ENCODE data around the gene SULT2B1. TPM values are rescaled to one million over a fixed set of nuclear protein-coding genes. Genes with fewer than 3 reads are reported as not detected.

The SULT2B1 gene
- polyA plus RNA-seq, 1 experiment = 0.25 TPM

DNA sequence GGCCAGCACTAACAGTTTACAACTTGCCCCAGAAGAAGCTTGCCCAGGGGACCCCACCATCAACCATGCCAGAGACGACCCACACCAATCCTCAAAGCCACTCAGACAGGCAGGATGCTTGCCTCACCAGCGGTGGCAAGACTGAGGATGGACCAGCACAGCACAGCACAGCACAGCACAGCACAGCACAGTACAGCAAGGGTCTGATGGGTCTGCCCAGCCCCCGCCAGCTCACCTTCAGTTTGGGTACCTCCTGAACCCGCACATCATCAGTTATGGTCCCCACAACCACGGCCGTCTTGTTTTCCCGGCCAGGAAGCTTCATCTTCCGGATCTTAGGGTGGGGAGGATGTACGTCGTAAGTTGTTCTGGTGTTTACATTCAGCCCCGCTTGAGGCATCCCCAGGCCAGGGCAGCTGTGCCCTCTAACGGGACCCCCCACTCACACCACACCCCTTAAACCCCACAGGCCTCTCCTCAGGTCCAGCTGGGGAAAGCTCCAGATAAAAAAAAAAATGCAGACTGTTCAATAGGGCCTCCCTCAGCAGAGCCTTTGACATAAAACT, 64.6 kb downstream of the SULT2B1 start:
- no peak for DNase-seq (ENCODE audit: low read depth)
- TF ChIP-seq, protein P1, sequence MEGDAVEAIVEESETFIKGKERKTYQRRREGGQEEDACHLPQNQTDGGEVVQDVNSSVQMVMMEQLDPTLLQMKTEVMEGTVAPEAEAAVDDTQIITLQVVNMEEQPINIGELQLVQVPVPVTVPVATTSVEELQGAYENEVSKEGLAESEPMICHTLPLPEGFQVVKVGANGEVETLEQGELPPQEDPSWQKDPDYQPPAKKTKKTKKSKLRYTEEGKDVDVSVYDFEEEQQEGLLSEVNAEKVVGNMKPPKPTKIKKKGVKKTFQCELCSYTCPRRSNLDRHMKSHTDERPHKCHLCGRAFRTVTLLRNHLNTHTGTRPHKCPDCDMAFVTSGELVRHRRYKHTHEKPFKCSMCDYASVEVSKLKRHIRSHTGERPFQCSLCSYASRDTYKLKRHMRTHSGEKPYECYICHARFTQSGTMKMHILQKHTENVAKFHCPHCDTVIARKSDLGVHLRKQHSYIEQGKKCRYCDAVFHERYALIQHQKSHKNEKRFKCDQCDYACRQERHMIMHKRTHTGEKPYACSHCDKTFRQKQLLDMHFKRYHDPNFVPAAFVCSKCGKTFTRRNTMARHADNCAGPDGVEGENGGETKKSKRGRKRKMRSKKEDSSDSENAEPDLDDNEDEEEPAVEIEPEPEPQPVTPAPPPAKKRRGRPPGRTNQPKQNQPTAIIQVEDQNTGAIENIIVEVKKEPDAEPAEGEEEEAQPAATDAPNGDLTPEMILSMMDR (IDR thresholded peaks at IDR 0.05; ENCODE audit: insufficient read depth, low read depth, low read length) = no peak
- CTCF ChIA-PET = interaction anchor here (0.6 to 2.1 kb wide), 5 partner anchors 8 to 548 kb away, joined by 3 to 8 read pairs (median 4); no protein-coding TSS in a partner anchor
- H3K36me3 ChIP-seq (ENCODE audit: control insufficient read depth, insufficient read depth, low read length) = peaks cover 26% of the 10 kb centered on the region
- POLR2A ChIA-PET = no interaction called here
- peak overlapping the region; percentile 14; the same call in 1 of the 2 replicates for H3K4me3 ChIP-seq (ENCODE audit: low read depth, low read length)
- no peaks in the 10 kb centered on the region for H3K27me3 ChIP-seq (ENCODE audit: control insufficient read depth, insufficient read depth, low read length)

DNA sequence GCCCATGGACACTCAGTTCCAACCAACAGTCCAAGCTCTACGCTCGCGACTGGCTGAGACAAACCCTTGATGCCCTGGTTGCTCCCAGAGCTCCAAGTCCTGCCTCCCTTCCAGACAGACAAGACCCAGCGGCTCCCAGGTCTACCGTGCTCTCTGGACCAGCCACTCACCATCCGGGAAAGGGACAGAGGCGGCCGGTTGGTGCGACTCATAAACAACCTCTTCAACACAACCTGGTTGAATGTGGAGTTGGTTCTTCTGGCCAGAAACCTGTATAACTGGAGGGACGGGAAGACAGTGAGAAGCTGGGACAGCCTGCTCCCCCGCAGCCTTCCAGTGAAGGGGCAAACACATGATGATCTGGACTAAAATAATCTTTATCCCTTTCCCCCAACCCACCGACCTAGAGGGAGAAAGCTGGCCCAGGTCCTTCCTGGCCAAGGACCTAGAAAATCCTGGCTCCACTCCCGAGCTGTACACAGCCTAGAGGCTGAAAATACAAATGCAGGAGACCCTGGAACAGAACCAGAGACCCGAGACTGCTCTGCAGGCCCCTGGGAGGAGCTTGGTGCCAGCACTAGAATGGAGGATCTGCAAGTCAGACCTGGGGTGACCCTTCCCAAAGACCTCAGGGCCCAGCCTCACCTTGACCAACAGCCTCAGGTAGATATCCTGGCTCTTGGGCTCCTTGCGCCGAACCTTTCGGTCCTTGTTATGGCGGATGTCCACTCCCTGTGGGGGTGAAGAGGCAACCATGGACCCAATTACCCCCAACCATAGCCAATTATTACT, 65.4 kb downstream of the SULT2B1 start:
- TF ChIP-seq, protein P1 (IDR thresholded peaks at IDR 0.05; ENCODE audit: insufficient read depth, low read depth, low read length) = no peak
- no peaks in the 10 kb centered on the region for H3K27me3 ChIP-seq (ENCODE audit: control insufficient read depth, insufficient read depth, low read length)
- peaks cover 26% of the 10 kb centered on the region for H3K36me3 ChIP-seq (ENCODE audit: control insufficient read depth, insufficient read depth, low read length)
- DNase-seq (ENCODE audit: low read depth) = no peak
- H3K4me3 ChIP-seq (ENCODE audit: low read depth, low read length) = peak overlapping the region; percentile 94
- CTCF ChIA-PET = interaction anchor here (0.6 to 2.1 kb wide), 5 partner anchors 9 to 548 kb away, joined by 3 to 8 read pairs (median 4); no protein-coding TSS in a partner anchor
- POLR2A ChIA-PET = no interaction called here

DNA sequence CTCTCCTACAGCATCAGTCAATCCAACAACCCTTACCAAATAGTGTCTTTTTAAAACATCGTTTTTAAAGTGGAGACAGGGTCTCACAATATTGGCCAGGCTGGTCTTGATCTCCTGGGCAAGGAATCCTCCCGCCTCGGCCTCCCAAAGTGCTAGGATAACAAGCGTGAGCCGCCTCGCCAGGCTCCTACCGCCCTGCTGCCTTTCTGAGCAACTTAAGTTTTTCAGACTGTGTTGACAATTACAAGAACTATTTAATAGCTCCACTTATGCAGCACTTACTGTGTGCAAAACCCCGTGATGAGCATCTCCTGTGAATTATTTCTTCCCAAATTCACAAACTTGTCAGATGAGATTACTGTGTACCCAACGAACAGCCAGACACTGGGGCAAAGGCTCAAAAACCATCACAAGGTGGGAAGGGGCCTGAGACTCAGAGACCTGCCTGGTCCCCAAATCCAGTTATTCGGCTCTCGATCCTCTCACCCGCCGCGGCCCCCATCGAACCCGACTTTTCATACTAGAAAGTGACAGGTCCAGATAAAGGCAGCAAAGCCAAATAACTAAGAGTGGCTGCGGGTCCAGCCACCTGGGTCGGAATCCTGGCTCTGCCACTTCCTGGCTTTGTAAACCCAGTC, 66.4 kb downstream of the SULT2B1 start:
- no peak for DNase-seq (ENCODE audit: low read depth)
- H3K4me3 ChIP-seq (ENCODE audit: low read depth, low read length) = peak overlapping the region; percentile 94
- TF ChIP-seq, protein P1 (IDR thresholded peaks at IDR 0.05; ENCODE audit: insufficient read depth, low read depth, low read length) = no peak
- H3K27me3 ChIP-seq (ENCODE audit: control insufficient read depth, insufficient read depth, low read length) = no peaks in the 10 kb centered on the region
- ChIA-PET POLR2A (interaction anchor here (1.0 kb wide), 1 partner anchor 219 kb away, joined by 9 read pairs; no protein-coding TSS in a partner anchor), CTCF (interaction anchor here (1.2 to 1.6 kb wide), 3 partner anchors 10 to 30 kb away, joined by 4 to 7 read pairs (median 4); partner anchors contain the start of gene CA11)
- peaks cover 26% of the 10 kb centered on the region for H3K36me3 ChIP-seq (ENCODE audit: control insufficient read depth, insufficient read depth, low read length)

DNA sequence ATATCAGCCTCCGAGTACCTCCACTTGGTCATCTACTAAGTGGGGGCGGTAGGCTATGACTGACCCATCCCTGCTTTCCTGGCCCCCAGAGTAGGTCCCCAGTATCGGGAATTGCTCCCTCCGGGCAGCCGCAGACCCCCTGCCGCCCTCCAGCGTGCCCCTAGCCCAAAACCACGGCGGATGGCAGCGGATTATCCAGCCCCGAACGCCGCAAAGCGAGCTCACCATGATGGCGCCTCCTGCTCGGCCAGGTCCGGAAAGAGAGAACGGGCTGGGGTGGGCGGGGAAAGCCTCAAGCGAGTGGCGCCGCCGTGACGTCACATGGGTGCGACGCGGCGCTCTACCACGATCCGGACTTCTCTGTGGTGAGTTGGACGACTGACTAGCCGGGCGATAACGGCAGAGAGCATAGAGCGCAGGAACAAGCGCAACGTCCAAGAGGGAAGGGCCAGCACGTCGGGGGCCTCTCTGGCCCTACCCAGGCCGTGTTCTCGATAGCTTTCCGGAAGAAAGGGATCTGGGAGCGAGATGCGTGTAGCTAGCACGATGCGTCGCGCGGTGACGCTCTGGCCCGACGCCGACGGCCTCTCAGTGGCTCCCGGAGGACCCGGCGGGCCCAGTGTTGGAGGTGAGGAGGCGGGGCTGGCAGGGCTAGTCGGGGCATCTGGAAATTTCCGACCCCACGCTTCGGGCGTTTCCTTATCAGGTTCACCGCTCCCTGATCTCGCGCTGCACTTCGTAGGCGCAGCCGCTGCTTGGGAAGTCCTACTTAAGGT, 67.1 kb downstream of the SULT2B1 start, which contains the start of the genes RPL18 and SPHK2:
TSS of gene RPL18 (minus strand) at position 263 of the 776 bp plus-strand sequence. CDS start at position 228, 35 bp downstream.
TSS of gene SPHK2 (plus strand) at position 591 of the 776 bp plus-strand sequence. CDS start 1,009 bp downstream, outside the sequence.
- H3K4me3 ChIP-seq (ENCODE audit: low read depth, low read length) = peak within 1 kb of the TSS; percentile 94
- ChIA-PET POLR2A (interaction anchor here (0.8 to 1.0 kb wide), 3 partner anchors 8 to 219 kb away, joined by 3 to 9 read pairs (median 3); no protein-coding TSS in a partner anchor), CTCF (interaction anchor here (1.0 to 1.6 kb wide), 4 partner anchors 10 to 30 kb away, joined by 3 to 7 read pairs (median 4); partner anchors contain the start of gene CA11)
- TF ChIP-seq, protein P1 (IDR thresholded peaks at IDR 0.05; ENCODE audit: insufficient read depth, low read depth, low read length) = no peak
- peaks cover 26% of the 10 kb centered on the region for H3K36me3 ChIP-seq (ENCODE audit: control insufficient read depth, insufficient read depth, low read length)
- peak; percentile 99 for DNase-seq (ENCODE audit: low read depth)
- H3K27me3 ChIP-seq (ENCODE audit: control insufficient read depth, insufficient read depth, low read length) = no peaks in the 10 kb centered on the region
